Spleen (tissue), 11 donors: ENCODE data around the gene TPK1. TPM values are rescaled to one million over a fixed set of nuclear protein-coding genes. Genes with fewer than 3 reads are reported as not detected.

Experiments used
- polyA plus RNA-seq, 3 donors: library from polyadenylated mRNA; stranded (reverse); fragments of 200-250 nt; gene quantifications; one replicate each; pipeline ENCODE4 v1.2.1, GENCODE V29; 2013
- small RNA-seq, 4 donors: library from RNA; depleted of rRNA; stranded (forward); fragments of <200 nt; gene quantifications; one replicate each; pipeline ENCODE3, GENCODE V24; 2016
- total RNA-seq, 7 donors: library from RNA; depleted of rRNA in 3 of 7; stranded (reverse); fragments of >200 nt in 3 of 7; fragmentation: NEBNext Ultra II Directional in 4 of 7; extraction: Animal tissue kit (Norgen Biotek cat#: 25700) in 4 of 7; gene quantifications; one replicate each; pipeline versions ENCODE4 v1.1.0 to v1.2.1, GENCODE V29; 2016 to 2021
- donor health status: healthy with polysubstance abuse.
- donor health status: DM: no; HTN: no; CAD: no; lungs with moderate emphysema.
- donor health status: DM: no; HTN: no; CAD: no.
- donor health status: Bipolar disorder and iron deficiency.
- donor health status: healthy.
- donor health status: DM: no; HTN: no; CAD: no.
- donor health status: DM: yes; HTN: yes; CAD: no.

The TPK1 gene
- total and polyA plus RNA-seq, 10 donors = 8.9 to 30.2 (median 17.8) TPM

Small RNA genes lying within 50 kb of the gene (small RNA-seq; reads per million reads assigned to genes)
- gene RNU6ATAC40P = 0 reads per million in 4 donors
